MCF 10A (cell line): ENCODE measurements around the gene HECTD4. TPM values are rescaled to one million over a fixed set of nuclear protein-coding genes. Genes with fewer than 3 reads are reported as not detected.

ENCODE experiments used
- BruUV-seq: library from RNA; stranded (reverse); fragments of 400-500 nt; replicated peaks from 2 replicates; lab custom pipeline; 2021; lab: Mats Ljungman, UMichigan
- CTCF ChIA-PET: fragments of 300-600 bp; sonication (Branson Sonifier 250); formaldehyde crosslinking; extraction: SDS; loops from one replicate; lab custom pipeline; 2021; ENCODE audit warnings: antibody characterized with exemption, inconsistent platforms; lab: Yijun Ruan, JAX
- POLR2A ChIA-PET: fragments of 300-600, 350-650 bp; sonication (Branson Sonifier 250); formaldehyde crosslinking; extraction: SDS; loops from one replicate; lab custom pipeline; 2020; ENCODE audit warnings: antibody characterized with exemption, inconsistent platforms; lab: Yijun Ruan, JAX
- DNase-seq: peaks from one replicate; pipeline ENCODE4 v3.0.0-alpha.2; 2018; ENCODE audit not compliant: unreplicated experiment
- H3K27ac Mint-ChIP-seq: one replicate; pipeline ENCODE4 v1.8.0; 2022; ENCODE audit warnings: mild to moderate bottlenecking, low read depth, mixed read lengths; ENCODE audit not compliant: unreplicated experiment
- H3K27me3 Mint-ChIP-seq: one replicate; pipeline ENCODE4 v1.8.0; 2022; ENCODE audit warnings: mixed read lengths; ENCODE audit not compliant: insufficient read depth, unreplicated experiment
- H3K36me3 Mint-ChIP-seq: one replicate; pipeline ENCODE4 v1.8.0; 2022; ENCODE audit warnings: mild to moderate bottlenecking, moderate library complexity, mixed read lengths; ENCODE audit not compliant: insufficient read depth, unreplicated experiment
- H3K4me1 Mint-ChIP-seq: one replicate; pipeline ENCODE4 v1.8.0; 2022; ENCODE audit warnings: mixed read lengths; ENCODE audit not compliant: insufficient read depth, unreplicated experiment
- H3K4me3 Mint-ChIP-seq: one replicate; pipeline ENCODE4 v1.8.0; 2022; ENCODE audit warnings: mild to moderate bottlenecking, moderate library complexity, mixed read lengths; ENCODE audit not compliant: unreplicated experiment
- H3K9me3 Mint-ChIP-seq: one replicate; pipeline ENCODE4 v1.8.0; 2022; ENCODE audit warnings: mixed read lengths; ENCODE audit not compliant: unreplicated experiment
- intact Hi-C: fragments of 100-400 bp; cut with micrococcal nuclease; formaldehyde crosslinking; loops from 2 replicates; pipeline ENCODE4 v1.14.1; 2022
- total RNA-seq: library from RNA; stranded (reverse); gene quantifications from 2 replicates; pipeline ENCODE4 v1.2.3, GENCODE V29; 2022
- TF ChIP-seq, protein P1 (sequence below): fragments of 200-600 bp; IDR thresholded peaks from one replicate; pipeline ENCODE4 v1.8.0; 2022; ENCODE audit warnings: antibody characterized with exemption, mild to moderate bottlenecking; ENCODE audit not compliant: unreplicated experiment

Gene HECTD4
- total RNA-seq, 1 experiment from 2014 or later, result 35.2 TPM

DNA sequence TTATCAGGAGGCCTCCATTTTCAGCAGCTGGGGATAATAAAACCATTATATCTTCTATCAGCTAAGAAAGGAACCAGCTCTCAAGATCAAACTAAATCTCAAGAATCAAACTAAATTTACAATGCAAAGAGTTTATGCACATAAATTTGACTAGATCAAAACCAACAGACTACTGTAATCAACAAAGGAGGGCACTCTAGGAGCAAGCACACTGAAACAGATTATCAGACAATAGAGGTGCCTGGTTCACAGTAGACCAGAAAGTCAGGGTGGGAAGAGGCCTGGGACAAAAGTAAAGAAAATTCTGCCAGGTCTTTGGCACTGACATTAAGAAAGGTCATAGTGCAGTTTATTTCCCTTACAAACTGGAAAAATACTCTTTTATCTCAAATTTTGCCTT lies 61.0 kb downstream of the HECTD4 start:
- DNase-seq, result no peak
- Mint-ChIP-seq H3K4me1 (peaks cover 10% of the 10 kb centered on the region), H3K4me3 (no peak overlapping the region), H3K27me3 (no peaks in the 10 kb centered on the region), H3K27ac (no peak overlapping the region), H3K9me3 (no peaks in the 10 kb centered on the region), H3K36me3 (peaks cover 8% of the 10 kb centered on the region)
- ChIA-PET POLR2A (interaction anchor here (0.6 to 2.2 kb wide), 2 partner anchors 11 to 142 kb away, joined by 3 to 5 read pairs; no protein-coding TSS in a partner anchor), CTCF (no interaction called here)
- intact Hi-C loops, result no loop called here
- BruUV-seq, result no TSS peak
- TF ChIP-seq, protein P1, sequence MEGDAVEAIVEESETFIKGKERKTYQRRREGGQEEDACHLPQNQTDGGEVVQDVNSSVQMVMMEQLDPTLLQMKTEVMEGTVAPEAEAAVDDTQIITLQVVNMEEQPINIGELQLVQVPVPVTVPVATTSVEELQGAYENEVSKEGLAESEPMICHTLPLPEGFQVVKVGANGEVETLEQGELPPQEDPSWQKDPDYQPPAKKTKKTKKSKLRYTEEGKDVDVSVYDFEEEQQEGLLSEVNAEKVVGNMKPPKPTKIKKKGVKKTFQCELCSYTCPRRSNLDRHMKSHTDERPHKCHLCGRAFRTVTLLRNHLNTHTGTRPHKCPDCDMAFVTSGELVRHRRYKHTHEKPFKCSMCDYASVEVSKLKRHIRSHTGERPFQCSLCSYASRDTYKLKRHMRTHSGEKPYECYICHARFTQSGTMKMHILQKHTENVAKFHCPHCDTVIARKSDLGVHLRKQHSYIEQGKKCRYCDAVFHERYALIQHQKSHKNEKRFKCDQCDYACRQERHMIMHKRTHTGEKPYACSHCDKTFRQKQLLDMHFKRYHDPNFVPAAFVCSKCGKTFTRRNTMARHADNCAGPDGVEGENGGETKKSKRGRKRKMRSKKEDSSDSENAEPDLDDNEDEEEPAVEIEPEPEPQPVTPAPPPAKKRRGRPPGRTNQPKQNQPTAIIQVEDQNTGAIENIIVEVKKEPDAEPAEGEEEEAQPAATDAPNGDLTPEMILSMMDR, result no peak

DNA sequence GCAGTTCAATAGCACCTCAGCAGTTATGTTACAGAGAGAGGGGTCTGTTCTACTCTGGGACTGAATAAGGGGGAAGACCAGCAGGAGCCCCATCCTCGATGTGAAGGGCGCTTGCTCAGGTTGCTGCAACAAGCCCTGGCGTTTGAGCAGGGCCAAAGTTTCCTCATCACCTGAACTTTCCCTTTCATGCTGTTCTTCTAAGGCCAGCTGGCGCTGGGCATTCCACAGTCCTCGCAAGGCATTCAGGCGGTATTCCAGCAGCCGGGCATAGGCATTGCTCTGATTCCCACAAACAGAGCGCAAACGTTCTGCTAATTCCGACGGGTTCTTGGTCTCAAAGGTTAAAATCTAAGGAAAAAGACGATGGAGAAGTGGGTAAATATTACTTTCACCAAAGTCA lies 62.8 kb downstream of the HECTD4 start:
- ChIA-PET CTCF (no interaction called here), POLR2A (no interaction called here)
- Mint-ChIP-seq H3K27ac (no peak overlapping the region), H3K4me1 (peaks cover 10% of the 10 kb centered on the region), H3K4me3 (no peak overlapping the region), H3K36me3 (peaks cover 8% of the 10 kb centered on the region), H3K27me3 (no peaks in the 10 kb centered on the region), H3K9me3 (no peaks in the 10 kb centered on the region)
- TF ChIP-seq, protein P1, result no peak
- DNase-seq, result no peak
- intact Hi-C loops, result no loop called here
- no TSS peak for BruUV-seq

DNA sequence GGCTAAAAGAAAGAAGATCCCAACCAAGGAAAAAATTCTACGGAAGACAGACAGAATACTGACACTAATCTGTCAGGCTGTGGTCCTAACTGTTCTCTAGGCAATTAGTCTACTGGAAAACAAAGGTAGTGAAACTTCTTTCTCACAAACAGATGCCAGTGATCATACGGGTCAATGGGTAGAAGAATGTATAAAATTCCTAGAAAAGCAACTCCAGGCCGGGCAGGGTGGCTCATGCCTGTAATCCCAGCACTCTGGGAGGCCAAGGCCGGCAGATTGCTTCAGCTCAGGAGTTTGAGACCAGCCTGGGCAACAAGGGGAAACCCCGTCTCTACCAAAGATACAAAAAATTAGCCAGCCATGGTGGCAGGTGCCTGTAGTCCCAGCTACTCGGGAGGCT lies 64.8 kb downstream of the HECTD4 start:
- Mint-ChIP-seq H3K4me1 (peaks cover 5% of the 10 kb centered on the region), H3K27me3 (no peaks in the 10 kb centered on the region), H3K4me3 (no peak overlapping the region), H3K9me3 (no peaks in the 10 kb centered on the region), H3K27ac (no peak overlapping the region), H3K36me3 (peaks cover 21% of the 10 kb centered on the region)
- POLR2A ChIA-PET, result no interaction called here
- TF ChIP-seq, protein P1, result no peak
- DNase-seq, result no peak
- intact Hi-C loops, result no loop called here
- CTCF ChIA-PET, result no interaction called here
- no TSS peak for BruUV-seq

DNA sequence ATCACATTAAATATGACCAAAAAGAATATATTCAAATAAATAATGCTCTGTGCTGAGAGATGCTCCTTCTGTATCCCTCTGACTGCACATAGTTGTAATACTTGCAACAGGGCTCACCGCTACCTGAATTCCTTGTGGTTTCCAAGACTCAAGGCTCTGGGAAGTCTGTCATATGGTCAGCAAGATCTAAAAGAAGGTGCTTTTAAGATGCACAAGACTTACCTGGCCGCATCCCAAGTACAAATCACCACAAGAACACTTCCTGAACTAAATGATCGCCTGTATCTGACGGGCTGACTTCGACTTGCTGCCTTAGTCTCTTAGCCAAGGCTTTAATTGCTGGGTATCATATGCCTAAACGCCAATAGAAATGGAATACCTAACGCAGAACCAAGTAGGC lies 67.2 kb downstream of the HECTD4 start:
- Mint-ChIP-seq H3K27ac (no peak overlapping the region), H3K36me3 (peaks cover 28% of the 10 kb centered on the region), H3K4me3 (no peak overlapping the region), H3K27me3 (no peaks in the 10 kb centered on the region), H3K9me3 (no peaks in the 10 kb centered on the region), H3K4me1 (no peaks in the 10 kb centered on the region)
- ChIA-PET CTCF (interaction anchor here (0.7 kb wide), 1 partner anchor 79 kb away, joined by 3 read pairs; no protein-coding TSS in a partner anchor), POLR2A (no interaction called here)
- no TSS peak for BruUV-seq
- intact Hi-C loops, result no loop called here
- DNase-seq, result no peak
- TF ChIP-seq, protein P1, result no peak
